Activated effector memory CD4-positive, alpha-beta T cell treated with Interleukin-2 at 50 U/mL for 16 hours (primary cell): ENCODE data around the gene LCN12.
A peak's percentile ranks its signal among the peaks of the same experiment; 100 is the strongest.
"Not testable (repeated sequence)": the region's sequence is repeated elsewhere in the genome, so short reads cannot be mapped to it uniquely, and the experiment has no call there.

ENCODE experiments used
- DNase-seq: peaks from one replicate; pipeline ENCODE4 v3.0.0-alpha.2; 2020

Gene LCN12

GRCh38 chr9:136991993-136992818 lies 40.1 kb downstream of the LCN12 start, which contains the start of gene PAXX:
Gene PAXX, plus strand, starts transcription at chr9:136992422. Its CDS starts 22 bp downstream, at chr9:136992444.
- DNase-seq = peak; percentile 90

- no peak for DNase-seq
These were observed 40.8 kb downstream of the LCN12 start for GRCh38 chr9:136992819-136993369.

GRCh38 chr9:136994180-136994887 lies 42.3 kb downstream of the LCN12 start:
- no peak for DNase-seq

- no peak for DNase-seq
These were observed 42.8 kb downstream of the LCN12 start for GRCh38 chr9:136994888-136995230.

- no peak for DNase-seq
These were observed 43.3 kb downstream of the LCN12 start for GRCh38 chr9:136995362-136995761.

- no peak for DNase-seq
These were observed 43.8 kb downstream of the LCN12 start for GRCh38 chr9:136995772-136996311.

GRCh38 chr9:136996361-136997292 lies 44.6 kb downstream of the LCN12 start, which contains the start of gene CLIC3:
Gene CLIC3, minus strand, starts transcription at chr9:136996568. Its CDS starts 25 bp downstream, at chr9:136996543.
- DNase-seq = peak; percentile 52

GRCh38 chr9:136997371-136997770 lies 45.3 kb downstream of the LCN12 start:
- no peak for DNase-seq

GRCh38 chr9:136997830-136998234 lies 45.8 kb downstream of the LCN12 start:
- no peak for DNase-seq

GRCh38 chr9:137000177-137000930 lies 48.3 kb downstream of the LCN12 start:
- no peak for DNase-seq

GRCh38 chr9:137001857-137002645 lies 50.0 kb downstream of the LCN12 start:
- no peak for DNase-seq

GRCh38 chr9:137002646-137003041 lies 50.6 kb downstream of the LCN12 start:
- DNase-seq = no peak

- not testable (repeated sequence) for DNase-seq
These were observed 52.2 kb downstream of the LCN12 start for GRCh38 chr9:137004285-137004684.
